ENCODE measurements around the gene FBXW9.
A peak's percentile ranks its signal among the peaks of the same experiment; 100 is the strongest.
"Not testable (repeated sequence)": the region's sequence is repeated elsewhere in the genome, so short reads cannot be mapped to it uniquely, and the experiment has no call there.

The FBXW9 gene

DNA sequence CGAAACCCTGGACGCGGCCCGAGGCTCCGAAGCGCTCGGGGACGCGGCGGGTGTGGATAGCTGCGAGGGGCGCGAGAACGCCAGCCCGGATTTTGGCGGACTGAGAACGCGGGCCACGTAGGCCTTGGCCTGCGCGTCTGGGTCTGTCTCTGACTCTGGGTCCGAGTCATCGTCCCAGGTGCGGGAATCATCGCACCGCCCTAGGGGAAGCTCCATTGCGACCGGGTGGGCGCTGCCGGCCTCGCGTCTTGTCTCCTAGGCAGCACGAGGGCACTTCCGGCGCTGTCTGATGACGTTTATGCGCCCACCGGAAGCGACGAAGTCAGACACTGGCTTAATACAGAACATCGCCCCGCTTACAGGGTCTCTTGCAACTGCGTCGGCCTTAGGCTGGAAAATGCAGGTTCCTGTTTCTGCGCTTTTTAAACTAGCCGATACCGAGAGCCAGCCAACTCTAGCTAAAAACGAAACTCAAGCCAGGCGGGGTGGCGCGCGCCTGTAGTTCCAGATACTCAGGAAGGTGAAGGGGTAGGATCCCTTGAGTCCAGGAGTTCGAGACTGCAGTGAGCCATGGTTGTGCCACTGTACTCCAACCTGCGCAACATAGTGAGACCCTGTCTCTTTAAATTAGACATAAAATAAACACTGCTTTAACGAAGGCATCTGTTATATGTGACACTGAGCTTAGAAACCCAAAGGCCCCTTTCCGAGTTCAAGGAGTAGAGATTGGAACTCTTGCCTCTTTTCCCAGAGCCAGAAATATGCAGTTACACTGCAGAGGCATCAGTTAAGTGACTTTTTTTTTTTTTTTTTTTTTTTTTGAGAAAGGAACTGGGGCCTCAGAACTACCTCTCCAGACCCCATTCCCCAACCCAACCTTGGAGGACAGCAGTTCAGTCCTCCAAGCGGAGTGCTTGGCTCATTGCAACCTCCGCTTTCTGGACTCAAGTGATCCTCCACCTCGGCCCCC, at the start of gene FBXW9:
TSS of gene FBXW9 (minus strand) at position 266 of the 970 bp plus-strand sequence. CDS start at position 216, 50 bp downstream.
- DNase-seq (ENCODE audit: low read depth): peak; percentile 95

DNA sequence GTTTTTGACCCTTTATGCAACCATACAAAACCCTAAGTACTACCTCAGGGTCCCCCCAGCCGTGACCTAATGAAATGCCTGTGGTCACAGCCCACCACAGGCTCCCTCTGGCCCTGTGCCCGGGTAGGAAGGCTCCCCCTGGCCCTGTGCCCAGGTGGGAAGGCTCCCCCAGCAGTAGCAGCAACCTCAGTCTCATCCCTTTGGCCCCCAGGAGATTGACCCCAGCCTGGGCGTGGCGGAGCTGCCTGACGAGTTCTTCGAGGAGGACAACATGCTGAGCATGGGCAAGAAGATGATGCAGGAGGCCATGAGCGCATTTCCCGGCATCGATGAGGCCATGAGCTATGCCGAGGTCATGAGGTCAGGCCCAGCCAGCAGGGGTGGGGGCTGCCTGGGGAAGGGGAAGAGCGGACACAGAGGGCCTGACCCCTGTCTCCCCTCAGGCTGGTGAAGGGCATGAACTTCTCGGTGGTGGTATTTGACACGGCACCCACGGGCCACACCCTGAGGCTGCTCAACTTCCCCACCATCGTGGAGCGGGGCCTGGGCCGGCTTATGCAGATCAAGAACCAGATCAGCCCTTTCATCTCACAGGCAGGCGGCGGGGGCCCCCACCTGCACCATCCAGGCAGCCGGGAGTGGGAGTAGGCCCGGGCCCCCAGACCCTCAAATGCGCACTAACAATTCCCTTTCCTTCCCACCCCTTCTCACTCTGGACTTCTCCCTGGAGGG, 48.9 kb upstream of the FBXW9 start:
- peak; percentile 23 for DNase-seq (ENCODE audit: low read depth)

DNA sequence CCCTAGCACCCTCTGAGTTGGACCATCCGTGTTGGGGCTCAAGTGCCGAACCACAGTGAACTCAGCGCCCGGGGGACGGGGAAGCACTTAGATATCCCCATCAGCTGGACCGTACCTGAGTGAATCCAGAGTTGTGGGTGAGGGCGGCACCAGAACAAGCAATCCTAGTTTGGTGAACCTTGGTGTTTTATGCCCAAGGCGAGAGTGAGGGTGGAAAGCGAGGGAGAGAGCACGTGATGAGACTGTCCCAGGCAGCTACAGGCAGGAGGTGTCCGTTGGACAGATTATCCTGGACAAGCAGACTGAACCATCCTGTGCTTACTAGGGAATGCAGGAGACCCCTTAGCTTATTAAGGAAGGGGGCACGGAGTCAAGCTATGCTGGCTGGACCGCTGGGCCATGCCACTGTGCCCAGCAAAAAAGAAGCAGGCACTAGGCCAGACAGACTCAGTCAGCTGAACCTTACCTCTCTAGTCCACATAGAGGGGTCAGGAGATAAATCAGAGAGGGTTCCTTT, 41.5 kb upstream of the FBXW9 start:
- DNase-seq (ENCODE audit: low read depth): no peak

DNA sequence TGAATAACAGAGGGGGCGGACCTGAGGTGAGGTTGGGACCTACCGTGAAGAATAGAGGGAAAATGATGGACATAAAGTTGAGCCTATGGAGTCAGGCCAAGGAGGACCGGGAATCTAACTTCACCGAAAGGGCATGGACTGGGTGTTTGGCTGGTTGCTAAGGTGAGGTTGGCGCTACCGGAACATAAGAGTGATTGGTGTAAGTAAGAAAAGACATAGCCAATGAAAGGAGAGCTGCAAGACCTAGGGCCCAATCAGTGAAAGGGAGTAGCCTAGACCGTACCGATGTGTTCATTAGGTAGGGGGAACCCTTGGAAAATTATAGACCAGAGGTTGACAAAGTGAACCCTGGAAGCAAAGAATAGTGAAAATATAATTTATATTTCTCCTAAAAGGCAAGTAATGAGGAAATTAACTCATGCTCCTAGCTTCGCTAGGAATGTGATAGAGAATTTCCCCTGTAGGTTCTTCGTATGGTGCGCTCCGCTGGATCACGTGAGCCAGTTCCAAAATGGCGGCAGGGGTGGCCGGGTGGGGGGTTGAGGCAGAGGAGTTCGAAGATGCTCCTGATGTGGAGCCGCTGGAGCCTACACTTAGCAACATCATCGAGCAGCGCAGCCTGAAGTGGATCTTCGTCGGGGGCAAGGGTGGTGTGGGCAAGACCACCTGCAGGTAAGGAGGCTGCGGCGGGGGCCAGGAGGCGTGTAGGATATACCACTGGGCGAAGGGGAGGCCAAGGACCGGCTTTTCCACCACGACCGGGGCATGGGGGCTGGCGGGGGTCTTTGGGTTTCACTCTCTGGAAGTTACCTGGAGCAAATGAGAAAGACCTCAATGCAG, 40.8 kb upstream of the FBXW9 start, which contains the start of gene GET3:
TSS of gene GET3 (plus strand) at position 503 of the 840 bp plus-strand sequence. CDS start at position 512, 9 bp downstream.
- peak; percentile 100 for DNase-seq (ENCODE audit: low read depth)

DNA sequence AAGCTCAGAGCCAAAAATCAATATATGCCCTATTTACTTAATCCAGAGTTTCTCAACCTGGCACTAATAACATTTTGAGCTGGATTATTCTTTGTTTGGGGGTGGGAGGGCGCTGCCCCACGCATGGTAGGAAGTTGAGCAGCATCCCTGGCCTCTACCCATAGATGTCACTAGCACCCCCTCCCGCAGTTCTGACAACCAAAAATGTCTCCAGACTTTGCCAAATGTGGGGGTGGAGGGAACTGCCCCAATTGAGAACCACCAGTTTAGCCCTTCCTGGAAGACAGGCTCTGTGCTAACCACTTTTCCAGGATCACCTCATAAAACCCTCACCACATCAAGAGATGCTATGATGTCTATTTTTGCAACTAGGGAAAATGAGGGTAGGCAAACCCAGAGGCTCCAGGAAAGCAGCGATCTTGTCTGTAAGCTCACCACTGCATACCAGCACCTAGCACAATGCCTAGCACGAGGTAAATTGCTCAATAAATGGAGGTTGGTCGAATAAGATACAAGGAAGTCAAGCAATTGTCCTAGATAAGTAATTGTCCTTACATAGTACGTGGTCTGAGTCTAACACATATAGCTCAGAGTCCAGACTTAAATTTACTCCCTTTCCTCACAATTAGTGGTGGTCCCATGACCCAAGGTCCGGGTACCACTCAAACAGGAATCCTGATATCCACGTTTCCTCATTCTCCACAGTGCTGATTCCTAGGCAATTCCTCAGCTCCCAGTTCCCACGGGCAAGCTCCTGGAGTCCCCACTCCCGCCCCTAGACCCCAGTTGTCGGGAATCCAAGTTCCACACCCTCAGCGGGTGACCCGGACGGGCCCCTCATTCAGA, 37.2 kb upstream of the FBXW9 start:
- peak; percentile 71 for DNase-seq (ENCODE audit: low read depth)

DNA sequence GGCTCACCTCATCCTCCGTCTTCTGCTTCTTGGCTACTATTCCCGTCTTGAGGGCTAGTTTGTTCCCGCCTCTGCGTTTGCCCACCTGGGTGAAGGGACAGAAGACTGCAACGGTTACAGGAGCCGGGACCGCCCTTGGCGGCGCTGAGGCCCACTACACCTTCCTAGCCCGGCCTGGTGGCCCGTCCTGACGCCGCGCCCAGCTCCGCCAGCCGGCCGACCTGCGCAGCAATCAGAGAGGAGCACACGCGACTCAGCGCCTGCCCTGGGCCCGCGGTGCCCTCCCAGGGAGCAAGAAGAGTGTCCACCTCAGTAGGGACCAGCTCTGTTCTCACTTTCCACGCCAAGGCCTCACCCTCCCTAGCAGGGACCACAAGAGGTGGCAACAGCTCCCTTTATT, 34.9 kb upstream of the FBXW9 start:
- DNase-seq (ENCODE audit: low read depth): no peak

DNA sequence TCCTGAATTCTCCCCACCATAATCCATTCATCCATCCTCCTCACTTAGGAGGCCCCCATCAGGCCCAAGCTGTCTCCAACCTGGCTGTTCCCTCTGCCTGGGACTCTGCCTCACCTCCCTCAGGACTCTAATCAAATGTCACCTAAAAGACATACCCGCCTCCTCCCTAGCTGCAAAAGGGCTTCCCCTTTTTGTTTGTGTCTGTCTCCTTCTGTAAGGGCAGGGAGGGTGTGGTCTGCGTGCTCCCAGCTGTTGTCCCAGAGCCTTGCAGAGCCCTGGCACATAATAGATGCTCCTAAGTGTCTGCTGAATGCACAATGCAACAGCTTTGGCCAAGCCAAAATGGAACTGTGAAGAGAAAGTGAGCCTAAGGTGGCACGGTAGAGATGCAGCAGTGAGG, 33.6 kb upstream of the FBXW9 start:
- DNase-seq (ENCODE audit: low read depth): no peak

DNA sequence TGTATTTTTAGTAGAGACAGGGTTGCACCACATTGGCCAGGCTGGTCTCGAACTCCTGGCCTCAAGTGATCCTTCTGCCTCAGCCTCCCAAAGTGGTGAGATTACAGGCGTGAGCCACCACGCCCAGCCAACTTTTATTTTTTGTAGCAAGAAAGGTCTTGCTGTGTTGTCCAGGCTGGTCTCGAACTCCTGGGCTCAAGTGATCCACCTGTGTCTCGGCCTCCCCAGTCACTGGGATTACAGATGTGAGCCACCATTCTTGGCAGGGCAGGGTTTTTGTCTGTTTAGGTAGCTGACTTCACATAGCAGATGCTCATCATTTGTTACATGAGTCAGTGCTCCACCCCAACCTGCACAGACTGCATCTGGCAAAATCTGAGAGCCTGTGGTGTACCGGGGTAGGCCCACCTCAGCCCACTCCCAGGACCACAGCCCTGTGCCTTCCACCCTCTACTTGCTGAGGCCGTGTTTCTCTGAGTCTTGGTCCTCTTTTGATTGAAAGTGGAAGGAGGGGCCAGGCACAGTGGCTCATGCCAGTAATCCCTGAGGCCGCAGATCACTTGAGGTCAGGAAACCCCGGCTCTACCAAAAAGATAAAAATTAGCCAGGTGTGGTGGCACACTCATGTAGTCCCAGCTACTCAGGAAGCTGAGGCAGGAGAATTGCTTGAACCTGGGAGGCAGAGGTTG, 31.5 kb upstream of the FBXW9 start:
- DNase-seq (ENCODE audit: low read depth): no peak

DNA sequence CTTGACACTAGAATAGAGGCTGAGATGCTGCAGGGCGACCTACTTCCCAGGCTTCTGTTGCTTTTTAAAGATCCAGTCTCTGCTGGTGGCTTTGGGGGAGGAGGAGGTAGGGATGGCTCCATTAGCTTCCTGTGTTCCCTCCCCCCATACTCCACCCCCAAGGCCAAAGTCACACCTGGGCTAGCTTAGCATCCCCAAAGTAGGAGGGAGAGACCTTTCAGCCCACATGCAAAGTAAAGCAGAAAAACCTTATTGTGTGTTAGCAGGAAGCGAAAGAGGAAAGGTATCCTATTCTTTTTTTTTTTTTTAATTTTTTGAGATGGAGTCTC, 30.5 kb upstream of the FBXW9 start:
- no peak for DNase-seq (ENCODE audit: low read depth)

DNA sequence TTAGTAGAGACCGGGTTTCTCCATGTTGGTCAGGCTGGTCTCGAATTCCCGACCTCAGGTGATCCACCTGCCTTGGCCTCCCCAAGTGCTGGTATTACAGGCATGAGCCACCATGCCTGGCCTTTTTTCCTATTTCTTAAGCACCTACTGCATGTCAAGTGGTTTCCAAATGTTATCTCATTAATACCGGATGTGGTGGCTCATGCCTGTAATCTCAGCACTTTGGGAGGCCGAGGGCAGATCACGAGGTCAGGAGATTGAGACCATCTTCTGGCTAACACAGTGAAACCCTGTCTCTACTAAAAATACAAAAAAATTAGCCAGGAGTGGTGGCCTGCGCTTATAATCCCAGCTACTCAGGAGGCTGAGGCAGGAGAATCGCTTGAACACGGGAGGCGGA, 29.2 kb upstream of the FBXW9 start:
- DNase-seq (ENCODE audit: low read depth): not testable (repeated sequence)

DNA sequence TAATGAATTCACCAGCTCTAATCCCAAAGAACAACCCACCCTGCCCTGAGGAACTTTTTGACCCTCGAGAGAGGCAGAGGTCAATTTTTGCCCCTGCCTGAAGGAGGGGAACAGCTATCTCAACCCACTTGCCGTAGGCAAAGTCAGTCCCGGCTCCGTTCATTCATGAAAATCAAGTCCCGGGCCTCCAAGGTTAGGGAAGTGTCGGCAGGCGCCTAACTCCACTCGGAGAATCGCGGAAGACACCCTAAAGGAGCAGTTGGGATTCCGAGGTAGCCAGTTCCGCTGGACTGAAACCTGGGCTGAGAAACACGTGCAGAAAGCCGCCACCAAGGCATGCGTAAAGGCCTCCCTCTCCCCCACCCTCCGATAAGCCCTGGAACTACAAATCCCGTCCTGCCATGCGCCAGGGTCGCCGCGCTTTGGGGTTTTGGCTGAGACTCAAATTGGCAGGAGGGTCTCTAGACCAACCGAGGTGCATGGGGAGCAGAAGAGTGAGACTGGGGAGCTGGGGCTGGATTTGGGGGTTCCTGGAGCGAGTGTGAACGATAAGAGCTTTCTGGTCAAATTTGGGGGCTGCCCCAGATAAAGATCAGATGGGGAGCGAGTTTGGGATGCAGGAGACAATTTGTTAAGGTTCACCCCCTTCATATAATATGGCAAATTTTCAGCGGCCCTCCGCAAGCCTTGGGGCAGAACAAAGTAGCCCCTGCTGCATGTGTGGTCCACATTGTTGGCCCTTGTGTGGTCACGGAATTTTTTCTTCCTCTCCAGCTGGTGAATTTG, 27.4 kb upstream of the FBXW9 start, which contains the start of gene TNPO2:
TSS of gene TNPO2 (minus strand) at position 292 of the 786 bp plus-strand sequence. CDS start 2,955 bp downstream, outside the sequence.
- DNase-seq (ENCODE audit: low read depth): peak; percentile 84

DNA sequence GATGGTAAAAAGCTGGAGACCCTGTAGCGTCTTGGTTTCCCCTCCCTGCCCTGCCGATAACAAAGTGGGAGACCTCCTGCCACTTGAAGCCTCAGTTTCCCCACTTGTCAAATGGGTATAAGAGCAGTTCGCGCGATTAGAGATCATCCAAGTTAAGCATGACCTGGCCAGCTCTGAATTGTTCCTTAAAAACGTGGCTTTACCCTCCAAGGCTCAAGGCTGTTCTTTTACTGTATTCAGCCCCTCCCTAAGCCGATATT, 26.9 kb upstream of the FBXW9 start:
- peak; percentile 33 for DNase-seq (ENCODE audit: low read depth)

DNA sequence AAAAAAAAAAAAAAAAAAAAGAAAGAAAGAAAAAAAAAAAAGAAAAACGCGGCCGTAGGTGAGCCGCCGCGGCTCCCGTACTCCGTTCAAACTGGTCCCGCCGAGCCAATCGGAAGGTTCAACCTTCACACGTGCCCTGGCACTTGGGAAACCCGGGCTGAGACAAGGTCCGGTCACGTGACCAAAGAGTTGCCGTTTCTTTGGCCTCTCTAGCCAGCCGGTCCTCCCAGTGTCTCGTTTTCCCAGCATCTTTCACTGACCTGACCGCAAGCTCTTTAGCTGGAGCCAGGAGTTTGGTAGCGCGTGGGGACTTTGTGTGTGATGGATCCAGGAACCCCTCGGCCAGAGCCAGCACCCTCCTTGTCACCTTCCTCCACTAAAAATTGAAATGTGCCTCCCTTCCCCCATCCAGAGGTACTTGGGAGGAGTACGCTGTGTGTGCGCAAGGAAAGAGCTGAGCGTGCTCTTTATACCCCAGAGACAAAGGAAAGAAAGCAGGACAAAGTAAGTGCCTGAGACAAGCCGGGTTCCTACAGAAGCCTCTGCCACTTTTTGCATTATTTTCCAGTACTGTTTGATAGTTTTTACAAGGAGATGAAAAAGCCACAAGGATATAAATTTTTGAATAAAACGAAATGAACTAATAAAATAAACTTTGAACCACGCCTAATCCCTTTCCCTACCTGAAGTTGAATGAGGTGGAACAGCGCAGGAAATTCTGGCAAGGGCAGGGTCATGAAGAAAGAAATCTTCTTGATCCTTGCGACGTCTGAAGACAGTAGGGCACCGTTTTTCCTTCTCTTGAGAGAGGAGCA, 26.3 kb upstream of the FBXW9 start:
- DNase-seq (ENCODE audit: low read depth): peak; percentile 100

DNA sequence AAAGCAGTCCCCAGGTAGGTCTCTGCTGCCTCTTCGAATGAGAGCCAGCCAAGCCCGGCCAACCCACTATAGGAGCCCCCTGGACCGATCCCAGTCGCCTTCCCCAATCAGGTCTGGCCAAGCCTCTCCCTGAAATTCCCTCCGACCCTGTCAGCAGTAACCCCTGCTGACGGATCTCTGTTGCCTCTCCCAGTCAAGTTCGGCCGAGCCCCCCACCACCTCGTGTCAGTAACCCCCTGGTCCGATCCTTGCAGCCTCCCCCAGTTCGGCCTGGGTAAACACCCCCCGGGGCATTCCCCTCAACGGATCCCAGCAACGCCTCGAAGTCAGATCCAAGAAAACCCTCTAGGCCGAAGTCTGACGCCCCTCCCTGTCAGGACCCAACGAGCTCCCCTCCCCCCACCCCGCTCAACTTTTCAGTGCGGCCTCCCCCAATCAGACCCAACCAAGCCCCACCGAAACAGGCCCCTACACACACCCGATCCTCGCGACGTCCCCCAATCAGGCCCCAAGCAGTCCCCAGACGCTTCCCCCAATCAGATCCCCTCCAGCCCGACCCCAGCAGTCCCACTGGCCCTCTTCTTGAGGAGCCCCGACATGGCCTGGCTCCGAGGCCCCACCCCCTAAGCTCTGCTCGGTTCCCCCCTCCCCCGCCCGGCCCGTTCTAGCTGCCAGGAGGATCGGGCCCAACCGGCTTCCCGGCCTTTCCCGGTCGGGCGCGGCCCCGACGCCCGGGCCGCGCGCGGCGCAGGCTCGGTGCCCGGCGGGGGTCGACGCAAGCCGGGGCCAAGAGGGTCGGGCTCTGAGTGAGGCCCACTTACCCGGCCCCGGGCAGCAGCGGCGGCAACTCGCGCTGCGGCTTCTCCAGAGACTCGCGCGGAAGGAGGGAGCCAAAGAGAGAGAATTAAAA, 25.5 kb upstream of the FBXW9 start:
- DNase-seq (ENCODE audit: low read depth): peak; percentile 82

DNA sequence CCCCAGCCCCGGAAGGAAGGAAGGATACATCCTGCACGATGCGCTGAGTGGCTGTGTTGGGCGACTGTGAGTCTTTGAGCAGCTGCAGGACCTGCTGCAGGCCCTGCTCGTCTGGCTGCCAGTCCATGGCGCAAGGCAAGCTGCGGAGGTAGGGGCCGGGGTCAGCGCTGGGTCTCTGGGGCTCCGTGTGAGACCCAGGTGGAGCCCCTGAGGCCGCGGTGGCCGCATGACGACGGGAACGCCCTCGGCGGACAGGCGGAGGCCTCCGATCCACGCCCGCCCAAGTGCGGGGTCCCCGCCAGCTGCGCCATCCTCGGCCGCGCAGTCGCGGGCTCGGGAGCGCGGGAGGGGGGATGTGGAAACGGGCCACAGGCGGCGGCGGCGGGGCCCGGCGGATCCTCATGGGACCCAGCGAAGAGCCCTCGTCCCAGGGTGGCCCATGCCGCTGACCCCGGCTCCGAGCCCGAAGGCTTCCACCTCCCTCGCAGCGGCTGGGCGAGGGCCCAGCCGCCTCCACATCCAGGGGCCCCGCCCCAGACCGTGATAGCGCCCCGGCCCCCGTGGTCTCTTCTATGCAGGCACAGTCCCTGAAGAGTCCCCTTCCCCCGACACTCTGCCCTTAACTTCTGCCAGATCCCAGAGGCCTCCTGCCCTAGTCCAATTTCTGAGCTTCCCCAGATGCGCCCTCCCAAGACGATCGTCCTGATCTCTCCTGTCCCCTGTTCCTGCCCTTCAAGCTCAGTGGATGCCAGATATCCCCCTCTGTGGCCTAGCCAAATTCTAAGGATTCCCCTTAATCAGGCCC, 24.6 kb upstream of the FBXW9 start:
- DNase-seq (ENCODE audit: low read depth): peak; percentile 44

DNA sequence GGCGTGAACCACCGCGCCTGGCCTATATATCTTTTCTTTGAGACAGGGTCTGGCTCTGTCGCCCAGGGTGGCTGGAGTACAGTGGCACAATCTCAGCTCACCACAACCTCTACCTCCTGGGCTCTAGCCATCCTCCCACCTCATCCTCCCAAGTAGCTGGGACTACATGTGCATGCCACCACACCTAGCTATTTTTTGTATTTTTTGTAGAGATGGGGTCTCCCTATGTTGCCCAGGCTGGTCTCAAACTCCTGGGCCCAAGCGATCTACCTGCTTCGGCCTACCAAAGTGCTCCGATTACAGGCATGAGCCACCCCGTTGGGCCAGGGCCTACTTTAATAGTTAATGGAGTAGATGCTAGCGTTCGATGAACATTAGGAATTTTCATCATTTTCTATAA, 23.9 kb upstream of the FBXW9 start:
- DNase-seq (ENCODE audit: low read depth): no peak

DNA sequence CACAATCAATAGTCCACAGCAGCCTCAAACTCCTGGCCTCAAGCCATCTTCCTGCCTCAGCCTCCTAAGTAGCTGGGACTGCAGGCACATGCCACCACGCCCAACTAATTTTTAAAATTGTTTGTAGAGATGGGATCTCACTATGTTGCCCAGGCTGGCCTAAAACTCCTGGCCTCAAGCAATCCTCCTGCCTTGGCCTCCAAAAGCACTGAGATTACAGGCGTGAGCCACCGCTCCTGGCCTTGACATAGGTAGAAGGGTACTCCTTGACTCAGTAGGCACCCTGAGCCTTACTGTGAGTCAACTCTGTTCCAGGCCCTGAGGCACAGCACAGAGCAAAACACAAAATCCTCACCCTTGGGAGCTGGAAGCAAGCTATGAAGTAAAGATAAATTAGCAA, 19.5 kb upstream of the FBXW9 start:
- no peak for DNase-seq (ENCODE audit: low read depth)
